HG03097 (cell line): ENCODE data around the gene SCUBE3.

ENCODE experiments used
- ATAC-seq: cut with Tn5 transposase; IDR thresholded peaks from one replicate; pipeline ENCODE4 v1.9.1; 2021; ENCODE audit not compliant: unreplicated experiment, low FRiP score

SCUBE3 gene

DNA sequence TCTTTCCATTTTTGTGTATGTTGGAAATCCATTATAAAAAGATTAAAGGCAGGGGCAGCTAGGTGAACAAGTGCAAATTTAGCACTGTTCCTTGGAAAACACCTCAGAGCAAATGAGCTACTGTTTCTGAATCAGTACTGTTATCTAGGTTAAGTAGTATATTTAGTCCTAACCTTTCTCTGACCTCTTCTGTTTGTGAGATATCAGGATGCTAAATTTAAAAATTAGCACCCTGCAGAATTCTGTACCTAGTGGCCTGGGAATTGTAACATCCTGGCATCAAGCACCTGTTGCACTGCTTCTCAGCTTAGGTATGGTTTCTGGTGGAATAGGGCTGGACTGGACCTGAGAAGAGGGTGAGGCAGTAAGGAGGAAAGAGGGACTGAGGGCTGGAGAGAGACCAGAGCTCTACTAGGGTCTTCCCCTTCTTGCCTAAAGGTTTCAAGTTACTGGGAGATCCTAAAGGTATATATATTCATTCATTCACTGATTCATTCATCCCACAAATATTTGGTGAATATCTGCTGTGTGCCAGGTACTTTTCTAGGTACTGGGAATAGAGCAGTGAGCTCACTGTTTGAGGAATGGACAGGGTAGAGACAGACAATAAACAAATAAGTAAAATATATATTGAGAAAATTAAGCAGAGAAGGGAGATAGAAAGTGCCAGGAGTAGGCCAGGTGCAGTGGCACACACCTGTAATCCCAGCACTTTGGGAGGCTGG lies 51.0 kb downstream of the SCUBE3 start:
- ATAC-seq: no peak

DNA sequence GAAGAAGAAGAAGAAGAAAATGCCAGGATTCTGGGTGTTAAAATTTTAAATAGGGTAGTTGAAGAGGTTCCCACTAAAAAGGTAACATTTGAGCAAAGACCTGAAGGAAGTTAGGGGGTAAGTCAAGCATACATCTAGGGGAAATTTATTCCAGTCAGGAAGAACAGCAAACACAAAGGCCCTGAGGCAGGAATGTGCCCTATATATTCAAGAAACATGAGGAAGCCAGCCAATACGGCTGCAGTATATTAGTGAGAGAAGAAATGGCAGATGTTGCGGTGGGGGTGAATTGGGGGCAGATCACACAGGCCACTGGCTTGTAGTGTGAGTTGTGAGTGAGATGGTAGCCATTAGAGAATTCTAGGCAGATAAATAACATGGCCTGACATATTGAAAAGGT lies 51.8 kb downstream of the SCUBE3 start:
- ATAC-seq: no peak

DNA sequence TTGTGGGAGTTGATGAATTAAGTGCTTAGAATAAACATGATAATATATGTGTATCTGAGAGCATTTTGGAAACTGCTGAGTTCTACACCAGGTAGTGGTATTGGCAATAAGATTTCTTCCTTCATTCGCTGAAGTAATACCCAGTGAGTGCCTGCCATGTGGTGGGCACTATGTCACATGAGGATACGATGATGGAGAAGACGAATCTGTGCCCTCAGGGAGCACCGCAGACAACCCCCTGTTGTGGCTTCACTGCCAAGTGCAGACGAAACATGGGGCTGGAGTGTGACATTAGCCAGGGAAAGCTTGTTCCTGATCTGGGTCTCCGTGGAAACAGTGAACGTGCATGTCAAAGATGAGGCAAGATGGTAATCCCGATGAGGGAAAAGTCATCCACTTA lies 53.7 kb downstream of the SCUBE3 start:
- no peak for ATAC-seq

DNA sequence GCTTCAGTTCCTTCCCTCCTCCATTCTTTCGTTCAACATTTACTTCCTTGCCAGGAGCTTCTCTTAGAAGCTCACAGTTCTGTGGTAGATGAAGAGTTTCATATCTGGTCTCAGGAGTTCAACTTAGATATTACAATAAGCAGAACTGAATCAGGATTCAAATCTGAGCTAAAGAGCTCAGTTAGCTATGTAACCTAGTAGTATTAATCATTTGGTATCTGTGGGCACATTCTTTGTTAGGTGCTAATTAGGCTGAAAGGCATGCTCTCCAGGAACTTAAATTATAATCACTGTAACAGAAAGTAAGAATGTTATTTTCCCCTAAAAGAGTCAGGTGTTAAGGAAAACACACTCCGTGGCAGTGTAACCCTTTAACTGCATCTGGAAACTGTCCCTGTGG lies 54.1 kb downstream of the SCUBE3 start:
- ATAC-seq: no peak

DNA sequence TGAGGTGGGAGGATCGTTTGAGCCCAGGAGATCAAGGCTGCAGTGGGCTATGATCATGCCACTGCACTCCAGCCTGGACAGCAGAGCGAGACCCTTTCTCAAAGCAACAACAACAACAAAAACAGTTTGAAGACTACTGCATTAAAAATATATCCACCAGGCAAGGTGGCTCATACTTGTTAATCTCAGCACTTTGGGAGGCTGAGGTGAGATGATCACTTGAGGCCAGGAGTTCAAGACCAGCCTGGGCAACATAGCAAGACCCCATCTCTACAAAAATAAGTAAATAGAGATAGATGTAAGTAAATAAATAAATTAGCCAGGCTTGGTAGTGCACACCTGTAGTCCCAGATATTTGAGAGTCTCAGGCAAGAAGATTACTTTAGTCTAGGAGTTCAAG lies 58.2 kb downstream of the SCUBE3 start:
- ATAC-seq: no peak

DNA sequence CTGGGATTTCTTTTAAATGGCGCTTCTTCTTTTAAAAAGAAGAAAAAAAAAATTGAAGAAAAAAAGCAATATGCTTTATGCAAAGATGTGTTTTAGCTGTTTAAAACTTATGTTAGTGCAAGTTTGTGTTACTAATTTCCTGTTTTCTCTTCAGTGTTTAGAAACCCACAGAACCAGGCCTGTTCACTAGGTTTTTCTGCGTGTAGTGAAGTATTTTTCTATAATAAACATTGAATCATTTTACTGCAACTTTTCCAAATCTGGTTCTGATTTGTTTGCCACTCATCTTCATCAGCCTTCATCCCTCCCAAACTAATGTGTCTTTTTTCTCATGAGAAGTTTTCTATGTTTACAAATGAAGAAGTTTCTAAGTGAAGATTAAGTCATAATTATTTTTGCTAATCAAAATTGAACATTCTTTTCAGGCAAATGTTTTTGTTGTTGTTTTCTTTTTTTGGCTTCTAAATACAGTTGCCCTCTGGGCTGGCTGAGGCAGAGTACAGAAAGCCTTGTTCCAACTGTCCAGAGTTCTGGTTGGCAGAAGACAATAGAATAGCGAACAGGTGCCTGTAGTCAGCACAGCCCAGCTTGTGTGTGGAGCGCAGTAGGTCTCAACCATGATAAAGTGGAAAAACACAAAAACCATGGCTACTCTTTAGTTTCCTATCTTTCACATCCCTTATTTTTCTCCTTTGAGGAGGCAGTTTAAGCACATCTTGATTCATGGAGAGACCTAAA lies 60.2 kb downstream of the SCUBE3 start:
- no peak for ATAC-seq

DNA sequence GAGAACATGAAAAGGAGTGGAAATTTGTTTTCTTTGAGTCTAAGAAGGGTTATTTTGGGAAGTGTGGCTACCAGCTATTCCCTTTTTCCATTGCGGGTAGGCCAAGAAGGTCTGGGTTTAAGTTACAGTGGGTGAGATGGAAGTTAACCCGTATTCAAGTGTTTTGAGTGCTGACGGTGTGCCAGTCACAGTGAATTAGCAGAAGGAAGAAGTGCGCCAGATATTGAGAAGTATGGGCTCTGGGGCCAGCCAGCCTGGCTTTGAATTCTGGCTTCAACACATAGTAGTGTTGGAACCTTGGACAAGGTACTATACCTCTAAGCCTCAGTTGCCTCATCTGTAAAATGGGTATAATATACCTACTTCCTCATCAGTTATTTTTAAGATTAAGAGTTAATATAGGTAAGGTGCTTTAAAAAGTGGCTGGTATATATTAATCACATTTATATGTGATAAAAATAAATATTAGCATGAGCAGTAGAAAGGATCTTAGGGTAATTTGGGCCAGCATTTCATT lies 62.0 kb downstream of the SCUBE3 start:
- ATAC-seq: no peak

DNA sequence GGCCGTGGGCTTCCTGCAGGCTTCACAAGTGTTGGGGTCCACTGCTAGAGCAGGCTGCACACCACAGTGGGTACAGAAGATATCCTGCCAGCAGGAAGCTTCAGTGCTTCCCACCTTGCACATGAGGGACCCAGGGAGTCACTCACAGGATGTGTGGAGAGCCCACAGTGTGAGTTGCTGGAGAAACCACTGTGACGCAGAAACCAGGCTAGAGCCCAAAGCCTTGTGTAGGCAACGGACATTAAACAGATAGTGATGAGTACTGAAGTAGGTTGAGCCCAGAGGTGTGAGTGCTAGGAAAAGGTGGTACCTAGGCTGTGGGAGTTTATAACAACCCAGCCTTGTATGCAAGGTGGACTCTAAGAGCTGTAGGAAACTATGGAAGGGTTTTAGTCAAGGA lies 65.0 kb downstream of the SCUBE3 start:
- no peak for ATAC-seq

DNA sequence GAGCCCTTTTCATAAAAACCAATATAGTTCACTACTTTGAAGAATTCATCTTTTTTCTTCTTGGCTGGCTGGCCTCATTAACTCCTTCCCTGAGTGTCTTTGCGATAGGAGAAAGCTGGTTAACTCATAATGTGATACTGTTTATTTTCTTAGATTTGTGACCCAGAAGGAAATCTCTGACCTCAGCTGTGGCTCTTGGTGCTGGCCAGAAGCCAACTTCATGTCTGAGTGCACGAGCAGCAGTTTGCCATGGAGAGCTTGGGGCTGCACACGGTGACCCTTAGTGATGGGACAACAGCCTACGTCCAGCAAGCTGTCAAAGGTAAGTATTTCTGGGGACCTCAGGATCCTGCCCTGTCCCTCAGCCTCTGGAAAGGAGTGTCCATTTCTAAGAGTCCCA lies 67.1 kb downstream of the SCUBE3 start:
- ATAC-seq: no peak

DNA sequence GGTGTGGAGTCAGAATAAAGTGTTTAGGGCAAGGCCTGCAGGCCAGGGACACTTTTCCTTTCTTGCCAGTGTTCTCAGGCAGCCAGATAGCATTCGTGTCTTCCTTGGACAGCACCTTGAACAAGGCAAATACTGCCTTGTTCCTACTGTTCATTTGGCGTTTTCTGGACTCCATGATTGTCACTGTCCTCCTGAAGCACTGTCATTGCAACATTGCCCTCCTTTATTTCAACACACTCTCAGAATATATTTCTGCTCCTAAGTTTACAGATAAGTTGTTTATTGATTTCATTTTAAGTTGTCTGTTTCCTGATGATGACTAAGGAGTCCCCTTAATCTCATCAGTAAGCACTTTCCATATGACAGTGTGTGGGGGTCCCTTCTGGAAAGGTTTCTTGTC lies 68.7 kb downstream of the SCUBE3 start:
- ATAC-seq: no peak

DNA sequence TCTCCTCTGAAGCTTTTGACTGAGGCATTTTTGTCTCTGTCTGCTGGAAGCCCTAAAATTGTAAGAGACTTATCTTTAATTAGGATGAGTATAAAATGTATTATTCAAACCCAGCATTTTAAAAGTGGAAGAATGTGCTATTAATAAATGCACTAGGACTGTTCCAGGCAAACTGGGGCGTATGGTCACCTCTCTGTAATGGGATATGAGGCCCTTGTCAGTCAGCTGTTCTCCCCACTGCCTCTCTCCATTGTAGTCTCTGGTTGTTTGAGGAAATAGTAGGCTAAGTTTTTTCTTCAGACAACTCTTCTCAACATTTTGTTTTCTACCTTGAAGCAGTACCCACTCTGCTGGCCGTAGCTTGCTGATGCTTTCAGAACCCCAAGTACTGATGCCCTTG lies 69.6 kb downstream of the SCUBE3 start:
- ATAC-seq: no peak

DNA sequence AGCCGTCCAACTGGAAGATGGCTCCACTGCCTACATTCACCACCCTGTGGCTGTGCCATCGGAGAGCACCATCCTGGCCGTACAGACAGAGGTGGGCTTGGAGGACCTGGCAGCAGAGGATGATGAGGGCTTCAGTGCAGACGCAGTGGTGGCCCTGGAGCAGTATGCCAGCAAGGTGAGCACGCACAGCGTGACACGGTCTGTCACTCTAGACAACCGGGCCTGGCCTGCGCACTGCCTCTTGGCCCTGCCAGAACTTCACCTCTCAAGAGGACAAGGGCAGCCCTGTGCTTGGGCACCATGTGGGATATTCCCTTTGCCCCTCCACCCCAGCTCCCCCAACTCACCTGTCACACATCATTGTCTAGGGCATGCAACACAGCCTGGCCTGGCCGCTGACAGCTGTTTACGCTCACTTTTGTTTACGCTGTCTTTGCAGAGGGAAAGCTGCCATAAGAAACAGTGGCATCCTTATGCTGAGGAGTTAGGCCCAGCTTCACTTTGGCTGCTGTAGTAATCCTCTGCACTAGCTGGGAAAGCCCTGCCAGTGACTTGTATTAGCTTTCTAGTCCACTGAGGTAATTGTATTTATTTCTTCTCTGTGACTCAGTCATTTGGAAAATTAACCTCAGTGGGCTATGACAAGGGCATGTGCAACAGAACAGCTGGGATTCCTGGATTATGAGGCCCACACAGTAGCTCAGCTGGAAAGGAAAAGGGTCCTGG lies 74.1 kb downstream of the SCUBE3 start:
- ATAC-seq: no peak

DNA sequence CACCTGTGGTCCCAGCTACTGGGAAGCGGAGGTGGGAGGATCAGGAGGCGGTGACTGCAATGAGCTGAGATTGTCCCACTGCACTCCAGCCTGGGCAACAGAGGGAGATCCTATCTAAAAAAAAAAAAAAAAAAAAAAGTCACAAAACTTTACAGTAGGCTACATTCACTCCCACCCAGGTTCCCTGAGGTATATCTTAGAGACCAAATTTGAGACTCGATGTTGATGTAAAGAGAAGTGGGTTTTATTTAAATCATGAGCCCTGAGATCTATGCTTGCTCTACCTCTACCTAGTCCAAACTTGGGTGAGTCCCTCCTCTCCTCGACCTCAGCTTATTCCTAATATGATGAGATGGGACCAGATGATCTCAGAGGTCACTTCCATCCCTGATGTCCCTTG lies 75.1 kb downstream of the SCUBE3 start:
- no peak for ATAC-seq

DNA sequence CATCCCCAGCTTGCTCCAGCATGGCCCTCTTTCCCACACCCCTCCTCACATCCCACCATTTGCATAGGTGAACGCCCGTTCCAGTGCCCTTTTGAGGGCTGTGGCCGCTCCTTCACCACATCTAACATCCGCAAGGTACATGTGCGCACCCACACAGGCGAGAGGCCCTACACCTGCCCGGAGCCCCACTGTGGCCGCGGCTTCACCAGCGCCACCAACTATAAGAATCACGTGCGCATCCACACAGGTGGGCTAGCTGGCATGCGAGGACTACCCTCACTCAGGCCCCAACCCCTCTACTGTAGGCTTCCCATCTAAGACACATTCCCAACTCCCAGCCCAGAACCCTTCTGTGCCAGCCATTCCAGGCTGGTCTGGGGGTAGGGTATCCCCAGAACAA lies 77.7 kb downstream of the SCUBE3 start:
- no peak for ATAC-seq

DNA sequence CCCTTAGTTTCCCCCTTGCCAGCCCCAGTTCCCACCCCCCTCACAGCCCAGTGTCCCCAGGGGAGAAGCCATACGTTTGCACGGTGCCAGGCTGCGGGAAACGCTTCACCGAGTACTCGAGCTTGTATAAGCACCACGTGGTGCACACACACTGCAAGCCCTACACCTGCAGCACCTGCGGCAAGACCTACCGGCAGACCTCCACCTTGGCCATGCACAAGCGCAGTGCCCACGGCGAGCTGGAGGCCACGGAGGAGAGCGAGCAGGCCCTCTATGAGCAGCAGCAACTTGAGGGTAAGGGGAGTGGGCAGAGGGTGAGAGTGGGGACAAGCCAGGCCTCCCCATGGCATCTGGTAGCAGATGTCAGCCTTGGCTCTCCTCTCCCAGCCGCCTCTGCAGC lies 78.7 kb downstream of the SCUBE3 start:
- ATAC-seq: no peak

DNA sequence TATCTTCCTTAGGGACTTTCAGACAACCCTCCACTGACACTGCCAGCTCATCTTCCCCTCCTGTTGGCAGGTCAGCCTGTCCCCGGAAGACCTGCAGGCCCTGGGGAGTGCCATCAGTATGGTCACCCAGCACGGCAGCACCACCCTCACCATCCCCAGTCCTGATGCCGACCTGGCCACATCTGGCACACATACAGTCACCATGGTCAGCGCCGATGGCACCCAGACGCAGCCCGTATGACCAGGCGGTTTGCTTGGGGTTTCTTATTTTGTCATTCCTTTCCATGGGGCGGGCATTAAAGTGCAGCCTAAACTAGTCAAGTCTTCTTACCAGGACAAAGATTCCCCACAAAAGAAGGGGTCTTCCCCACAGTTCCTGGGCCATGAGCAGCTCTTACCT lies 79.9 kb downstream of the SCUBE3 start:
- no peak for ATAC-seq

DNA sequence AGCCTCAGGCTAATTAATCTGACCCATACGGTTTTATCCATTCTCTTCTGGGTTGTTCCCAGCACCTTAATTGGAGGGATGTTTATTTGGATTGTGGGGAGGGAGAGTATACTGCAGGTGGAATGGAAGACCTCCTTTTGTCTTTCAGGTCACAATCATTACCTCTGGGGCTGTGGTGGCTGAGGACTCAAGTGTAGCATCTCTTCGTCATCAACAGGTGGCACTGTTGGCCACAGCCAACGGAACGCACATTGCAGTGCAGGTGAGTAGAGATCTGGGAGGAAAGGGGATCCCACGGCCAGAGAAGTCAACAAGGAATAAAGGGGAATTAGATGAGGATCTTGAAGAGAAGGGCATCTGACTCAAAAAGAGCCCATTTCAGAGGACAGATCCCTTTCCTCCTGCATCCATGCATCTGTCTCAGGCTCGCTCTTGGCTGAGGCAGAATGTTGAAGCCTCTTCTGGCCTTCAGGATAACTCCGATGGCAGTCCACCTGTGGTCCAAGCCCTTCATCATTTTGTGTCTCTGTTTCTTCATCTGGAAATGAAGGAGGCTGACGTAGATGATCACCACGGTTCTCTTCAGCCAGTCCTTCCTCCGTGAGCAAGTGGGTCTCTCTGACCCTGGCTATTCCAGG lies 80.7 kb downstream of the SCUBE3 start:
- ATAC-seq: no peak

DNA sequence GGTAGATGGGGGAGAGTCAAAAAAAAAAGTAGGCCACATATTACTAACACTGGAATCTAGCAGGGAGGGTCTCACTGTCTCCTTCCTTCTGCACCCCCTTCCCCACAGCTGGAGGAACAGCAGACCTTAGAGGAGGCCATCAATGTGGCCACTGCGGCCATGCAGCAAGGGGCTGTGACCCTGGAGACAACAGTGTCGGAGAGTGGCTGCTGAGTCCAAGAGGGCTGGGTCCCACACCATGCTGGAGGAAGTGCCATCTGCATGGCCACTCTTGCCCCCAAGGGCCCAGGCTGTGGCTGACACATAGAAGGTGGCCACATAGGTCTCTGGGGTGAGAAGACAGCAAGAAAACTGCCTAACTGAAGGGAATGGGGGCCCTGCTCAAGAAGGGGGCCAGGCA lies 81.3 kb downstream of the SCUBE3 start:
- ATAC-seq: no peak

DNA sequence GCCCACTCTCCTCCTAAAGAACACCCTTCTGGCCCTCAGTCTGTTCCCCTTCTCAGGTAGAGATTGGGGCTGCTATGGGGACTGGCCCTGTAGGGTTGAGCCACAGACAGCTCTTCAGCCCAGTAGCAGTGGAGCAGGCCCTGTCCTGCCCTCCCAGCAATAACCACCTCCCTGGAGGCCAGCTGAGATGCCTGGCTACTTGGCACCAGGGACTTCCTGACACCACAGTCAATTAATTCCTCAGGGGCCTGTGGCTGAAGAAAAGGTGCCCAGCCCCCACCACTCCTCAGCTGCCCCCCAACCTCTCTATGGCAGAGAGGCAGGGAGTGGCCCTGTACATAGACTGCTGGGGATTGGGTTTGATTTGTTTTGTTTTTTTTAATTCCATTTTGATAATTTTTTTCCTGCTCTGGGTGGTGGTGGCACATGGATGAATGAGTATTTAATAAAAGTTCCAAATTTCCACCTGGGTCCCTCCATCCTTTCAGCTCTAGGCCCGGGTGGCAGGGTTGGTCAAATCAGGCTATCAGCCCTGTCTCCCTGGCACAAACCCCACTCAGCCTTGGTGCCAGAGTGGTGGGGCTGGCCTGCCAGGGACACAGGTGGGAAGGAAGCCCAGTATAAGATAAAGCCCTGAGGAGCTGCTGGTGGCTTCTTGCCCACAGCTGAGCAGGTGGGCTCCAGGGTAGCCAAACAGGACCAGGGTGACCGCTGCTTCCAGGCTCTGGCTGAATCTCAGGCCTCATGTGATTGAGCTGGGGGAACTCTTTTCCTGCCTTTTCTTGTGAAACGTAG lies 82.0 kb downstream of the SCUBE3 start:
- no peak for ATAC-seq

DNA sequence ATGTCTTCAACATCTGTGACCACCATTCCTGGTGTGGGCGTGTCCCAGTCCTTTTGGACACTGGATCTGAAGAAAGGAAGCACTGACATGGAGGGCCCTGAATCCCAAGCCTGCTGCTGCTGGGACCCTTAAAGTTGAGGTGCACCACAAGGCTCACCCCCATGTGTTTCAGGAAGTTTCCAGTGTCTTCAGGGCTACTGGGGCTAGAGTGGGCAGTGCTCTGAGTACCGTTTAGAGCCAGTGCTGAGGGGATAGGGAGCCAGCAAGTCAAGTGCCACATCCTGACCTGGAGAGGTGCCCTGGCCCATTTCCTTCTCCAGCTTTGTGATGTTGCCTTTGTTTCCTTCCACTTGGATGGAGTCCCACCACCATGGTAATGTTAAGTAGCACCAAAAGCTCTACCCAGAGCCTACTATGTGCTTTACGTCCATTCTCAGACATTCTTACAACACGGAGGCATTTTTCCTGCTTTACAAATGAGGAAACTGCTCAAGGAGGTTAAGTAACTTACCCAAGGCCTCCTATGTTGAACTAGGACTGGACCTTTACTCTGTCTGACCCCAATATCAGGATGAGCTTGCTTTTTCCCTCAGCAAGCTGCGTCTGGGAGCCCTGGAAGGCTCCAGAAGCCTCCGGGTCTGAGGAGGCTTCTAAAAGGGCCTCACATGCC lies 83.3 kb downstream of the SCUBE3 start:
- ATAC-seq: no peak
